ENCODE results near the gene UBTD1. TPM values are rescaled to one million over a fixed set of nuclear protein-coding genes. Genes with fewer than 3 reads are reported as not detected.

Gene UBTD1
- total RNA-seq, 1 experiment from 2014 or later, result 9.3 TPM

- TF ChIP-seq CTCF (IDR thresholded peaks at IDR 0.05; ENCODE audit: unreplicated experiment), result no peak
- H3K9me3 Mint-ChIP-seq (ENCODE audit: low read depth, unreplicated experiment), result no peaks in the 10 kb centered on the region
- no peak overlapping the region for H3K27ac Mint-ChIP-seq (ENCODE audit: unreplicated experiment)
- no peak overlapping the region for H3K4me3 Mint-ChIP-seq (ENCODE audit: low read depth, unreplicated experiment)
- BruUV-seq (replicated peaks), result no TSS peak
- CTCF ChIA-PET, result no interaction called here
- H3K36me3 Mint-ChIP-seq (ENCODE audit: insufficient read depth, unreplicated experiment), result peaks cover 36% of the 10 kb centered on the region
- no peaks in the 10 kb centered on the region for H3K27me3 Mint-ChIP-seq (ENCODE audit: unreplicated experiment)
- intact Hi-C loops (cut with micrococcal nuclease; ENCODE audit: unreplicated experiment), result loop anchor here (5.0 kb wide), 1 partner anchor 92 kb away; no protein-coding TSS in a partner anchor
- no peak for DNase-seq
- no peaks in the 10 kb centered on the region for H3K4me1 Mint-ChIP-seq (ENCODE audit: low read depth, unreplicated experiment)
These were observed 38.8 kb upstream of the UBTD1 start for GRCh38 chr10:97459933-97460332.

GRCh38 chr10:97462309-97462708 lies 36.4 kb upstream of the UBTD1 start:
- peaks cover 36% of the 10 kb centered on the region for H3K36me3 Mint-ChIP-seq (ENCODE audit: insufficient read depth, unreplicated experiment)
- H3K27ac Mint-ChIP-seq (ENCODE audit: unreplicated experiment), result no peak overlapping the region
- H3K4me3 Mint-ChIP-seq (ENCODE audit: low read depth, unreplicated experiment), result no peak overlapping the region
- H3K4me1 Mint-ChIP-seq (ENCODE audit: low read depth, unreplicated experiment), result no peaks in the 10 kb centered on the region
- BruUV-seq (replicated peaks), result no TSS peak
- no peak for DNase-seq
- CTCF ChIA-PET, result no interaction called here
- no peak for TF ChIP-seq CTCF (IDR thresholded peaks at IDR 0.05; ENCODE audit: unreplicated experiment)
- no peaks in the 10 kb centered on the region for H3K27me3 Mint-ChIP-seq (ENCODE audit: unreplicated experiment)
- intact Hi-C loops (cut with micrococcal nuclease; ENCODE audit: unreplicated experiment), result loop anchor here (5.0 kb wide), 1 partner anchor 90 kb away; no protein-coding TSS in a partner anchor
- H3K9me3 Mint-ChIP-seq (ENCODE audit: low read depth, unreplicated experiment), result no peaks in the 10 kb centered on the region

GRCh38 chr10:97463363-97464132 lies 35.2 kb upstream of the UBTD1 start:
- no peak overlapping the region for H3K4me3 Mint-ChIP-seq (ENCODE audit: low read depth, unreplicated experiment)
- no peak overlapping the region for H3K27ac Mint-ChIP-seq (ENCODE audit: unreplicated experiment)
- no TSS peak for BruUV-seq (replicated peaks)
- H3K9me3 Mint-ChIP-seq (ENCODE audit: low read depth, unreplicated experiment), result no peaks in the 10 kb centered on the region
- TF ChIP-seq CTCF (IDR thresholded peaks at IDR 0.05; ENCODE audit: unreplicated experiment), result peak; percentile 79
- CTCF ChIA-PET, result interaction anchor here (1.0 to 1.1 kb wide), 2 partner anchors 111 to 149 kb away, joined by 4 read pairs; no protein-coding TSS in a partner anchor
- H3K36me3 Mint-ChIP-seq (ENCODE audit: insufficient read depth, unreplicated experiment), result peaks cover 38% of the 10 kb centered on the region
- no peaks in the 10 kb centered on the region for H3K4me1 Mint-ChIP-seq (ENCODE audit: low read depth, unreplicated experiment)
- intact Hi-C loops (cut with micrococcal nuclease; ENCODE audit: unreplicated experiment), result loop anchor here (1.0 to 5.0 kb wide), 2 partner anchors 89 to 149 kb away; no protein-coding TSS in a partner anchor
- no peaks in the 10 kb centered on the region for H3K27me3 Mint-ChIP-seq (ENCODE audit: unreplicated experiment)
- DNase-seq, result peak; percentile 59

GRCh38 chr10:97464226-97464625 lies 34.5 kb upstream of the UBTD1 start:
- H3K27me3 Mint-ChIP-seq (ENCODE audit: unreplicated experiment), result no peaks in the 10 kb centered on the region
- no peak overlapping the region for H3K27ac Mint-ChIP-seq (ENCODE audit: unreplicated experiment)
- H3K9me3 Mint-ChIP-seq (ENCODE audit: low read depth, unreplicated experiment), result no peaks in the 10 kb centered on the region
- CTCF ChIA-PET, result interaction anchor here (0.6 to 1.1 kb wide), 3 partner anchors 111 to 261 kb away, joined by 4 to 5 read pairs (median 4); no protein-coding TSS in a partner anchor
- intact Hi-C loops (cut with micrococcal nuclease; ENCODE audit: unreplicated experiment), result loop anchor here (5.0 kb wide), 1 partner anchor 88 kb away; no protein-coding TSS in a partner anchor
- no TSS peak for BruUV-seq (replicated peaks)
- no peak for TF ChIP-seq CTCF (IDR thresholded peaks at IDR 0.05; ENCODE audit: unreplicated experiment)
- H3K36me3 Mint-ChIP-seq (ENCODE audit: insufficient read depth, unreplicated experiment), result peaks cover 31% of the 10 kb centered on the region
- H3K4me3 Mint-ChIP-seq (ENCODE audit: low read depth, unreplicated experiment), result no peak overlapping the region
- DNase-seq, result no peak
- no peaks in the 10 kb centered on the region for H3K4me1 Mint-ChIP-seq (ENCODE audit: low read depth, unreplicated experiment)
